ENCODE results near the gene NTMT2. TPM values are rescaled to one million over a fixed set of nuclear protein-coding genes. Genes with fewer than 3 reads are reported as not detected.
A peak's percentile ranks its signal among the peaks of the same experiment; 100 is the strongest.

Gene NTMT2
- polyA plus RNA-seq, 1 experiment = not detected

- POLR2A ChIA-PET = no interaction called here
- Histone ChIP-seq H3K9me3 (ENCODE audit: control insufficient read depth, insufficient read depth, low read length) (no peaks in the 10 kb centered on the region), H3K27me3 (ENCODE audit: control insufficient read depth, insufficient read depth, low read length) (no peaks in the 10 kb centered on the region), H3K4me3 (ENCODE audit: low read depth, low read length) (no peak overlapping the region), H3K27ac (ENCODE audit: low read depth, low read length) (no peak overlapping the region)
- TF ChIP-seq CTCF (IDR thresholded peaks at IDR 0.05; ENCODE audit: low read depth, low read length) = no peak
- CTCF ChIA-PET = interaction anchor here (0.9 kb wide), 1 partner anchor 815 kb away, joined by 3 read pairs; no protein-coding TSS in a partner anchor
- DNase-seq (ENCODE audit: low read depth, low spot score) = peak; percentile 1
Measured at GRCh38 chr1:170114906-170115305, 30.9 kb upstream of the NTMT2 start.

GRCh38 chr1:170122366-170122765 is 23.4 kb upstream of the NTMT2 start:
- no peak for TF ChIP-seq CTCF (IDR thresholded peaks at IDR 0.05; ENCODE audit: low read depth, low read length)
- Histone ChIP-seq H3K4me3 (ENCODE audit: low read depth, low read length) (no peak overlapping the region), H3K27ac (ENCODE audit: low read depth, low read length) (no peak overlapping the region), H3K27me3 (ENCODE audit: control insufficient read depth, insufficient read depth, low read length) (no peaks in the 10 kb centered on the region), H3K9me3 (ENCODE audit: control insufficient read depth, insufficient read depth, low read length) (no peaks in the 10 kb centered on the region)
- ChIA-PET POLR2A (no interaction called here), CTCF (no interaction called here)
- DNase-seq (ENCODE audit: low read depth, low spot score) = no peak

- Histone ChIP-seq H3K4me3 (ENCODE audit: low read depth, low read length) (no peak overlapping the region), H3K27me3 (ENCODE audit: control insufficient read depth, insufficient read depth, low read length) (no peaks in the 10 kb centered on the region), H3K9me3 (ENCODE audit: control insufficient read depth, insufficient read depth, low read length) (no peaks in the 10 kb centered on the region), H3K27ac (ENCODE audit: low read depth, low read length) (no peak overlapping the region)
- ChIA-PET CTCF (no interaction called here), POLR2A (no interaction called here)
- DNase-seq (ENCODE audit: low read depth, low spot score) = no peak
- TF ChIP-seq CTCF (IDR thresholded peaks at IDR 0.05; ENCODE audit: low read depth, low read length) = no peak
Measured at GRCh38 chr1:170125269-170125668, 20.5 kb upstream of the NTMT2 start.

- TF ChIP-seq CTCF (IDR thresholded peaks at IDR 0.05; ENCODE audit: low read depth, low read length) = peak; percentile 20
- Histone ChIP-seq H3K27me3 (ENCODE audit: control insufficient read depth, insufficient read depth, low read length) (no peaks in the 10 kb centered on the region), H3K9me3 (ENCODE audit: control insufficient read depth, insufficient read depth, low read length) (no peaks in the 10 kb centered on the region), H3K4me3 (ENCODE audit: low read depth, low read length) (no peak overlapping the region), H3K27ac (ENCODE audit: low read depth, low read length) (no peak overlapping the region)
- ChIA-PET POLR2A (interaction anchor here (0.6 to 1.2 kb wide), 2 partner anchors 405 to 550 kb away, joined by 3 to 4 read pairs; partner anchors contain the start of gene GORAB), CTCF (no interaction called here)
- DNase-seq (ENCODE audit: low read depth, low spot score) = peak; percentile 77
Measured at GRCh38 chr1:170126696-170127095, 19.1 kb upstream of the NTMT2 start.

- ChIA-PET CTCF (no interaction called here), POLR2A (no interaction called here)
- no peak overlapping the region for H3K4me3 ChIP-seq (ENCODE audit: low read depth, low read length)
- no peak for DNase-seq (ENCODE audit: low read depth, low spot score)
- H3K9me3 ChIP-seq (ENCODE audit: control insufficient read depth, insufficient read depth, low read length) = no peaks in the 10 kb centered on the region
- TF ChIP-seq CTCF (IDR thresholded peaks at IDR 0.05; ENCODE audit: low read depth, low read length) = no peak
- no peaks in the 10 kb centered on the region for H3K27me3 ChIP-seq (ENCODE audit: control insufficient read depth, insufficient read depth, low read length)
- no peak overlapping the region for H3K27ac ChIP-seq (ENCODE audit: low read depth, low read length)
Measured at GRCh38 chr1:170131450-170131849, 14.3 kb upstream of the NTMT2 start.
